Measurements from ENCODE around the gene LMNA.
"Not testable (repeated sequence)": the region's sequence is repeated elsewhere in the genome, so short reads cannot be mapped to it uniquely, and the experiment has no call there.

LMNA gene

GRCh38 chr1:156164125-156164831, 49.8 kb downstream of the LMNA start:
- no peak for DNase-seq

- DNase-seq = no peak
These were observed 50.6 kb downstream of the LMNA start for GRCh38 chr1:156165083-156165482.

- peak; percentile 47 for DNase-seq
These were observed 53.0 kb downstream of the LMNA start for GRCh38 chr1:156167536-156167935.

- DNase-seq = no peak
These were observed 58.4 kb downstream of the LMNA start for GRCh38 chr1:156172696-156173470.

GRCh38 chr1:156176610-156177210, 62.2 kb downstream of the LMNA start:
- DNase-seq = no peak

- DNase-seq = no peak
These were observed 63.6 kb downstream of the LMNA start for GRCh38 chr1:156177919-156178654.

GRCh38 chr1:156180471-156180870, 66.0 kb downstream of the LMNA start:
- DNase-seq = no peak

GRCh38 chr1:156181391-156181924, 66.9 kb downstream of the LMNA start:
- DNase-seq = not testable (repeated sequence)

- not testable (repeated sequence) for DNase-seq
These were observed 67.7 kb downstream of the LMNA start for GRCh38 chr1:156182010-156182779.

- DNase-seq = not testable (repeated sequence)
These were observed 72.1 kb downstream of the LMNA start for GRCh38 chr1:156186347-156187177.
